HG03097 (cell line): ENCODE measurements around the gene ADAMTSL2.

Experiments
- ATAC-seq: cut with Tn5 transposase; IDR thresholded peaks from one replicate; pipeline ENCODE4 v1.9.1; 2021; ENCODE audit not compliant: unreplicated experiment, low FRiP score

Gene ADAMTSL2

GRCh38 chr9:133616643-133617405 lies 82.3 kb downstream of the ADAMTSL2 start:
- no peak for ATAC-seq

- no peak for ATAC-seq
Measured at GRCh38 chr9:133618726-133619125, 84.2 kb downstream of the ADAMTSL2 start.

GRCh38 chr9:133619791-133620190 lies 85.3 kb downstream of the ADAMTSL2 start:
- no peak for ATAC-seq

- no peak for ATAC-seq
Measured at GRCh38 chr9:133621725-133622267, 87.3 kb downstream of the ADAMTSL2 start.

GRCh38 chr9:133622555-133622954 lies 88.1 kb downstream of the ADAMTSL2 start:
- ATAC-seq = no peak
